ENCODE measurements around the gene HIVEP3. TPM values are rescaled to one million over a fixed set of nuclear protein-coding genes. Genes with fewer than 3 reads are reported as not detected.

HIVEP3 gene
- total and polyA plus RNA-seq, 4 donors: 7.0 to 14.7 (median 8.8) TPM

- Histone ChIP-seq H3K27me3 (ENCODE audit: control insufficient read depth in 3 of 3, insufficient read depth in 3 of 3, low read length in 2 of 3) (peaks cover 0 to 30% (median 8%) of the 10 kb centered on the region in 3 donors), H3K9ac (ENCODE audit: insufficient read depth in 1 of 2, low read length in 2 of 2) (no peak overlapping the region)
- 2 to 4% methylated on average over 35 to 44 of the region's 44 CpGs for WGBS, 2 donors
These were observed 257.2 kb downstream of the HIVEP3 start for GRCh38 chr1:41661428-41662060.

GRCh38 chr1:41660570-41661427 is 257.9 kb downstream of the HIVEP3 start:
- Histone ChIP-seq H3K9me3 (ENCODE audit: control insufficient read depth in 4 of 4, insufficient read depth in 3 of 4, low read length in 3 of 4) (no peaks in the 10 kb centered on the region), H3K36me3 (ENCODE audit: control insufficient read depth in 4 of 4, insufficient read depth in 4 of 4, low read length in 4 of 4) (no peaks in the 10 kb centered on the region), H3K4me3 (no peak overlapping the region), H3K27me3 (ENCODE audit: control insufficient read depth in 3 of 3, insufficient read depth in 3 of 3, low read length in 2 of 3) (peaks cover 0 to 26% (median 8%) of the 10 kb centered on the region in 3 donors), H3K4me1 (ENCODE audit: control insufficient read depth in 5 of 5, insufficient read depth in 5 of 5, low read length in 5 of 5) (peaks cover 0 to 14% (median 7%) of the 10 kb centered on the region in 5 donors), H3K27ac (ENCODE audit: low read depth in 1 of 2, low read length in 1 of 2) (no peak overlapping the region), H3K9ac (ENCODE audit: insufficient read depth in 1 of 2, low read length in 2 of 2) (no peak overlapping the region)
- no peak for TF ChIP-seq CTCF (IDR thresholded peaks at IDR 0.05; ENCODE audit: control extremely low read depth, extremely low read depth)
- ATAC-seq (ENCODE audit: insufficient read depth, low FRiP score) (no peak), DNase-seq (no peak)
- 62 to 78% methylated on average over 5 of the region's 5 CpGs for WGBS, 2 donors

More at GRCh38 chr1:41661428-41662060, 257.2 kb downstream of the HIVEP3 start:
- Histone ChIP-seq H3K36me3 (ENCODE audit: control insufficient read depth in 4 of 4, insufficient read depth in 4 of 4, low read length in 4 of 4) (no peaks in the 10 kb centered on the region), H3K4me1 (ENCODE audit: control insufficient read depth in 5 of 5, insufficient read depth in 5 of 5, low read length in 5 of 5) (peaks cover 0 to 14% (median 7%) of the 10 kb centered on the region in 5 donors), H3K27ac (ENCODE audit: low read depth in 1 of 2, low read length in 1 of 2) (peak overlapping the region; percentile 17 to 48), H3K9me3 (ENCODE audit: control insufficient read depth in 4 of 4, insufficient read depth in 3 of 4, low read length in 3 of 4) (no peaks in the 10 kb centered on the region), H3K4me3 (peak overlapping the region; percentile 44)
- ATAC-seq (ENCODE audit: insufficient read depth, low FRiP score): no peak
- TF ChIP-seq CTCF (IDR thresholded peaks at IDR 0.05; ENCODE audit: control extremely low read depth, extremely low read depth): no peak
- DNase-seq: peak in 1 of 3 donors; percentile 28

DNA sequence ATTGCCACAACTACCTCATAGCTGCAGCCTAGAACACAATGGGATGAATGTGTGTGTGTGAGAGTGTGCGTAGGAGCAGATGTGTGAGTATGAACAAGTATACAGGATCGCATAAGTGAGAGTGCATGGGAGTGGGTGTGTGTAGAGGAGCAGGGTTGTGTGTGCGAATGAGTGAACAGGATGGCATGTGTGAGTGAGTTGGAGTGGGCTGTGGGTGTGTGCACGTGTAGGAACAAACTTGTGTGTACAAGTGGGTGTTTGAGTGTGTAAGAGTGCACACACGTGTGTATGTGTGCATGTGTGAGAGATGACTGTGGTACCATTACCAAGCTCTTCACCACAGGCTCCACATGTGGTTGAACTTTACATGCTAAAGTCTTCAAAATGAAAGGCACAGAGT is 258.8 kb downstream of the HIVEP3 start:
- DNase-seq: no peak

More for the DNA sequence above, 258.8 kb downstream of the HIVEP3 start:
- H3K27me3 ChIP-seq (ENCODE audit: control insufficient read depth in 3 of 3, insufficient read depth in 3 of 3, low read length in 2 of 3): peaks cover 0 to 26% (median 8%) of the 10 kb centered on the region in 3 donors
- H3K4me3 ChIP-seq: no peak overlapping the region
- H3K9me3 ChIP-seq (ENCODE audit: control insufficient read depth in 4 of 4, insufficient read depth in 3 of 4, low read length in 3 of 4): no peaks in the 10 kb centered on the region
- H3K9ac ChIP-seq (ENCODE audit: insufficient read depth in 1 of 2, low read length in 2 of 2): no peak overlapping the region
- ATAC-seq (ENCODE audit: insufficient read depth, low FRiP score): no peak
- H3K27ac ChIP-seq (ENCODE audit: low read depth in 1 of 2, low read length in 1 of 2): no peak overlapping the region
- WGBS, 2 donors: 95% methylated on average over 5 of the region's 5 CpGs
- TF ChIP-seq CTCF (IDR thresholded peaks at IDR 0.05; ENCODE audit: control extremely low read depth, extremely low read depth): no peak
- H3K36me3 ChIP-seq (ENCODE audit: control insufficient read depth in 4 of 4, insufficient read depth in 4 of 4, low read length in 4 of 4): no peaks in the 10 kb centered on the region
- peaks cover 0 to 12% (median 7%) of the 10 kb centered on the region in 5 donors for H3K4me1 ChIP-seq (ENCODE audit: control insufficient read depth in 5 of 5, insufficient read depth in 5 of 5, low read length in 5 of 5)
